Skeletal muscle satellite cell (primary cell): Measurements from ENCODE around the gene CEP164.

Experiments used
- H3K27me3 ChIP-seq: 2 replicates; pipeline ENCODE4 v1.7.0; 2013; ENCODE audit warnings: low read length; ENCODE audit not compliant: control insufficient read depth, insufficient read depth
- H3K36me3 ChIP-seq: 2 replicates; pipeline ENCODE4 v1.7.0; 2013; ENCODE audit warnings: mild to moderate bottlenecking, control low read depth, low read length; ENCODE audit not compliant: insufficient read depth
- H3K4me1 ChIP-seq: 2 replicates; pipeline ENCODE4 v1.7.0; 2013; ENCODE audit warnings: low read length; ENCODE audit not compliant: control insufficient read depth, insufficient read depth
- H3K4me2 ChIP-seq: 2 replicates; pipeline ENCODE4 v1.7.0; 2013; ENCODE audit warnings: mild to moderate bottlenecking, low read length
- H3K4me3 ChIP-seq: 2 replicates; pipeline ENCODE4 v1.7.0; 2013; ENCODE audit warnings: low read length
- H3K9ac ChIP-seq: 2 replicates; pipeline ENCODE4 v1.7.0; 2013; ENCODE audit warnings: mild to moderate bottlenecking, low read depth, low read length, moderate library complexity
- H3K9me3 ChIP-seq: replicated peaks from 2 replicates; pipeline ENCODE4 v1.7.0; 2013; ENCODE audit warnings: mild to moderate bottlenecking, control low read depth, low read length

CEP164 gene

GRCh38 chr11:117407016-117407415 is 79.4 kb downstream of the CEP164 start:
- H3K4me2 ChIP-seq, result no peak overlapping the region
- no peaks in the 10 kb centered on the region for H3K27me3 ChIP-seq
- H3K9me3 ChIP-seq, result no peaks in the 10 kb centered on the region
- no peak overlapping the region for H3K9ac ChIP-seq
- H3K4me1 ChIP-seq, result no peaks in the 10 kb centered on the region
- no peak overlapping the region for H3K4me3 ChIP-seq
- H3K36me3 ChIP-seq, result peaks cover 46% of the 10 kb centered on the region

- H3K4me3 ChIP-seq, result no peak overlapping the region
- H3K27me3 ChIP-seq, result no peaks in the 10 kb centered on the region
- no peaks in the 10 kb centered on the region for H3K4me1 ChIP-seq
- no peaks in the 10 kb centered on the region for H3K9me3 ChIP-seq
- H3K9ac ChIP-seq, result no peak overlapping the region
- H3K36me3 ChIP-seq, result peaks cover 46% of the 10 kb centered on the region
- H3K4me2 ChIP-seq, result no peak overlapping the region
These were observed 80.7 kb downstream of the CEP164 start for GRCh38 chr11:117408356-117408755.

GRCh38 chr11:117409511-117409910 is 81.9 kb downstream of the CEP164 start:
- Histone ChIP-seq H3K36me3 (peaks cover 46% of the 10 kb centered on the region), H3K9ac (no peak overlapping the region), H3K4me3 (no peak overlapping the region), H3K9me3 (no peaks in the 10 kb centered on the region), H3K4me2 (no peak overlapping the region), H3K27me3 (no peaks in the 10 kb centered on the region), H3K4me1 (no peaks in the 10 kb centered on the region)

DNA sequence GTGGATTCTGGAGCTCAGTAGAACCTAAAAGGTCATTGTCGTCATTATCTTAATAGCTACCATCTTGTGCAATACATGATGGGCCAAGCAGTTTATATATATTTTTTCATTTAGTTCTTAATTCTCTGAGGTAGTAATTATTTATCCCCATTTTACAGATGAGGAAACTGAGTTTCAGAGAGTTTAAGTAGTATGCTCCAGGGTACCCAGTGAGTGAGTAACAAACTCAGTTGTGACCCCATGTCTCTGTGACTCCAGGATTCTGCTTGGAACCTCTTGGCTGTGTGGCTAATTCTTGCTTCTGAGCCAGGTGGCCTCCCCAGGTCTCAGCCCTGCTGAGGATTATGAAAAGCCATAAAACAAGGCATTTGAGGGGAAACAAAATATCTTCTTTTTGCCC is 82.6 kb downstream of the CEP164 start:
- H3K36me3 ChIP-seq, result peaks cover 45% of the 10 kb centered on the region

DNA sequence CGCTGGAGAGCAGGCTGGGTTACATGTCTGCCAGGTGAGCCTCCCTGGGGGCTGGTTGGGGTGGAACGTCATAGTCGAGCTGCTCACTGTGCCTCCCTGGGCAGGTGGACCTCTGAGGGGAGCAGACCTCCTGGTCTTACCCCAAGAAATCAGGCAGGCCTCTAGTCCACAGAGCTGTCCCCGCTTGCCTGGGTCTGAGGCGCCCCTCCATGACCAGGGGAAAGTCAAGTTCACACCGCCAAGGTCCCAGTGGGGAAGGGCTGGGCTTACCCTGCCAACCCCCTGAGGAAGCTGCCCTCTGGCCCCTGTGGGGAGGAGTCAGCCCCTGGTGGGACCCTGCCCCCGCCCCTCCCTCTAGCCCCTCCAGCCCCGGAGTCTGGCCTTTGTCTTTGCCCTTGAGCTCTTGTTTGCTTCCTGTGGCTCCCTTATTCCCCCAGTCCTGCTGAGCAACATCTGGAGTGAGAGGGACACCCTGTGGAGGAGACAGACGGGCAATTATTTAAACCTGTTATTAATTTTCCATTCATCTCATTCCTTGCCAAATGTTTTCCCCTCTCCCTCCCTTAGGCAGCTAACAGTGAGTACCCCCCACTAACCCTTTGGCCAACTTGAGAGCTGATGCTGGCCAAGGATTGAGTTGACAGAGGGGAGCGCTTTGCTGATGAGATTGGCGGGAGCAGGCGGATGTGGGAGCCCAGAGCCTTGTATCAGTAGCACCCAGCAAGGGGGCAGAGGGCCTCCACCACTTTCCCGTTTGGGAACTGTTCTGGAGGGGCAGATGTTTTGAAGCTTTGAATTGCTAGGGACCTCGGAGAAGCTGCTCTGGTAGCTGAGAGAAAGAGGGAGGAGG is 83.4 kb downstream of the CEP164 start:
- Histone ChIP-seq H3K27me3 (no peaks in the 10 kb centered on the region), H3K4me1 (no peaks in the 10 kb centered on the region), H3K9ac (no peak overlapping the region), H3K4me3 (no peak overlapping the region), H3K4me2 (no peak overlapping the region), H3K36me3 (peaks cover 40% of the 10 kb centered on the region), H3K9me3 (no peaks in the 10 kb centered on the region)

More for the DNA sequence above, 82.6 kb downstream of the CEP164 start:
- Histone ChIP-seq H3K27me3 (no peaks in the 10 kb centered on the region), H3K9me3 (no peaks in the 10 kb centered on the region), H3K4me3 (no peak overlapping the region), H3K4me1 (no peaks in the 10 kb centered on the region), H3K4me2 (no peak overlapping the region), H3K9ac (no peak overlapping the region)

GRCh38 chr11:117411736-117412135 is 84.1 kb downstream of the CEP164 start:
- H3K36me3 ChIP-seq, result peaks cover 36% of the 10 kb centered on the region
- H3K4me3 ChIP-seq, result no peak overlapping the region
- H3K9ac ChIP-seq, result no peak overlapping the region

GRCh38 chr11:117412176-117412575 is 84.5 kb downstream of the CEP164 start:
- Histone ChIP-seq H3K36me3 (peaks cover 36% of the 10 kb centered on the region), H3K9ac (no peak overlapping the region), H3K4me3 (no peak overlapping the region), H3K4me2 (no peak overlapping the region), H3K9me3 (no peaks in the 10 kb centered on the region), H3K4me1 (no peaks in the 10 kb centered on the region), H3K27me3 (no peaks in the 10 kb centered on the region)

More at GRCh38 chr11:117411736-117412135, 84.1 kb downstream of the CEP164 start:
- H3K9me3 ChIP-seq, result no peaks in the 10 kb centered on the region
- H3K4me1 ChIP-seq, result no peaks in the 10 kb centered on the region
- H3K4me2 ChIP-seq, result no peak overlapping the region
- no peaks in the 10 kb centered on the region for H3K27me3 ChIP-seq

DNA sequence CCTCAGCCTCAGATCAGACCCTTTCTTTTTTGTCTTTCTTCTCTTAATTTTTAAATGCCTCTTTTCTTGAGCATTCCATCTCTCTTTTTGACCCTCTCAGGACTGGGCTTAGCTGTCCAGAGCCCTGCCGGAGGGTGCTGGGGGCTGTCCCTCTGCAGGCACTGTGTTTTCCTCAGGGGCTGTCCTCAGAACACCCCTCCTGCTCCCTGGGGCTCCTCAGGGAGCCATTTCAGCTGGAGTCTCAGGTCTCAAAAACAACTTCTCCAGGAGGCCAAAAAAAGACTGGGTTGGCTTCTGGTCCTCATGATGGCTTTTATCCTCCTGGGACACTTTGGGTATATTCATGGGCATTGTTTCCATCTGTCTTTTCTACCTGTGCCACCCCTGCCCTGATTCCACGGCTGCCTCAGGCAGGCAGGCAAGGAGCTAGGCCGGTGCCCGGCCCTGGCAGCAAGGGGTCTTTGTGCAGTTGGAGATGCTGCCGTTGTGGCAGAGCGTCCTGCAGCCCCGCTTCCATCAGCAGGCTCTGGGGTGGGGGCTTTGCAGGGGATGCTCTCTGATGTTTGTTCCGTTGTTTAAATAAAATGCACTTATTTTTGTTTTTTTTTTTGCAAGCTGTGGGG is 85.1 kb downstream of the CEP164 start:
- Histone ChIP-seq H3K9ac (no peak overlapping the region), H3K27me3 (no peaks in the 10 kb centered on the region), H3K4me1 (no peaks in the 10 kb centered on the region), H3K9me3 (no peaks in the 10 kb centered on the region), H3K4me2 (no peak overlapping the region), H3K4me3 (no peak overlapping the region), H3K36me3 (peaks cover 33% of the 10 kb centered on the region)

GRCh38 chr11:117413616-117414015 is 86.0 kb downstream of the CEP164 start:
- H3K27me3 ChIP-seq, result no peaks in the 10 kb centered on the region
- H3K9me3 ChIP-seq, result no peaks in the 10 kb centered on the region
- no peak overlapping the region for H3K4me2 ChIP-seq
- no peaks in the 10 kb centered on the region for H3K4me1 ChIP-seq
- H3K36me3 ChIP-seq, result peaks cover 25% of the 10 kb centered on the region
- H3K4me3 ChIP-seq, result no peak overlapping the region
- H3K9ac ChIP-seq, result no peak overlapping the region

- Histone ChIP-seq H3K36me3 (peaks cover 14% of the 10 kb centered on the region), H3K4me1 (no peaks in the 10 kb centered on the region), H3K4me2 (no peak overlapping the region), H3K4me3 (no peak overlapping the region), H3K9ac (no peak overlapping the region), H3K27me3 (no peaks in the 10 kb centered on the region), H3K9me3 (no peaks in the 10 kb centered on the region)
These were observed 87.1 kb downstream of the CEP164 start for GRCh38 chr11:117414724-117415123.

GRCh38 chr11:117415358-117415896 is 87.8 kb downstream of the CEP164 start:
- no peak overlapping the region for H3K4me3 ChIP-seq
- no peaks in the 10 kb centered on the region for H3K4me1 ChIP-seq
- H3K9me3 ChIP-seq, result no peaks in the 10 kb centered on the region
- no peaks in the 10 kb centered on the region for H3K27me3 ChIP-seq
- H3K9ac ChIP-seq, result no peak overlapping the region
- H3K36me3 ChIP-seq, result peaks cover 9% of the 10 kb centered on the region
- H3K4me2 ChIP-seq, result no peak overlapping the region
